NCI-H2196 (cell line): ENCODE measurements around the gene CERS6.

Experiments
- DNase-seq: peaks from one replicate; lab custom pipeline; 2025; ENCODE audit not compliant: unreplicated experiment; lab: John Stamatoyannopoulos, UW

The CERS6 gene

DNA sequence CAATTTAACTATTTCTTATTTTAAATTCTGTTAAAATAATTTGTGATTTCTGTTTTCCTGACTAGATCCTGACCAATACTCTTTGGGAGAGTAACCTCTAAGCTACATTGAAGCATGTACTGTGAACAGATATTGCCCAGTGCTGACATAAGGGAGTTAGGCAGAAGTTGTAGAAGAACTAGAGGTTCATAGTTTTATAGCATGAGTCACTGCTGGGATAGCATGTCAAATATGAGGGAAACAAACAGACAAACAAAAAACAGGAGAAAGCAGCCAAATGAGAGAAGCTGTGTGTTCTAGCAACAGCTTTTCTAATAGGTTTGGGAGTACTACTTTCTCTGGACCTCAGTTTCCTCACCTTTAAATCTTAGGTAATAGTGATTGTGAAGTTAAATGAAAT, 72.4 kb downstream of the CERS6 start:
- no peak for DNase-seq

GRCh38 chr2:168529054-168529833, 73.2 kb downstream of the CERS6 start:
- no peak for DNase-seq

GRCh38 chr2:168529900-168530561, 74.0 kb downstream of the CERS6 start:
- DNase-seq = no peak

DNA sequence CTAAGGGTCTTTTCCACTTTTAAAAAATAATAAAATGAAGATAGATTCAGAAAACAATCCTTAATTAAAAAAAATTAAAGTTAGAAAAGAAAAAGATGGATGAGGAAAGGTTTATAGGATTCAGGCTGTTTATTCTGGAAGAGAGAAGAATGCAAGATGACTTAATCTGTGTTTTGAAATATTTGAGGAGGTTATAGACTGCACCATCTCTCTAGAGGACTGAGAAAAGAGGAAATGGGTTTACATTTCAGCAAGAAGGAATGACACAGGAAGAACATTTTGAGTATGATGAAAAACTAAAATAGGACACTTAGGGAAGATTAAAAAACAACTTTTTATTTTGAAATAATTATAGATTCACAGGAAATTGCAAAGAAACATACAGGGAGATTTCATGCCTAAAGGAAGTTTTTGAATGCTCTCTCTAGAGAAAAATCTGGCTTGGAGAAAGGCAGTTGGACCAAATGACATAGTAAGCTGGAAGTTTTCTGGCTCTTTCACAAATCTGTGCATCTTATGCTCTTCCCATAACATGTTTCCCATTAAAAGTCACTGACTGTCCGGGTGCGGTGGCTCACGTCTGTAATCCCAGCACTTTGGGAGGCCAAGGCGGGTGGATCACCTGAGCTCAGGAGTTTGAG, 75.0 kb downstream of the CERS6 start:
- DNase-seq = no peak

GRCh38 chr2:168534926-168535325, 78.9 kb downstream of the CERS6 start:
- DNase-seq = no peak

GRCh38 chr2:168536925-168537466, 80.9 kb downstream of the CERS6 start:
- DNase-seq = no peak

DNA sequence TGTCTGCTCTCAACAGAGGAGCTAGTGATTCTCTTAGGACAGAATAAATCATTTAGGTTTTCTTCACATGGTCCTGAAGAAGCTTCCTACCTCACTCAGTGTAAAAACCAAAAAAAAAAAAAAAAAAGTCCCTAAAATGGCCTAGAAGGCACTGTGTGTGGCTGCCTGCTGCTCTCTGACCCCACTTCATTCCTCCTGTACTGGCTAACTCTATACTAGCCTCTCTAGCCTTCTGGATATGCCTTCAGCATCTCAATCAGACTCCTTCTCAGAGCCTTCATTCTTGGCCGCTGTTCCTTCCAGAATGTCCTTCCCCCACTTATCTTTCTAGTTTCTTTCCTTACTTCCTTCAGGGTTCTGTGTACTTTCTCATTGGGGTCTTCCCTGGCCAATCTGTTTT, 82.1 kb downstream of the CERS6 start:
- DNase-seq = no peak

GRCh38 chr2:168538534-168538933, 82.5 kb downstream of the CERS6 start:
- DNase-seq = no peak

- no peak for DNase-seq
Observed at GRCh38 chr2:168539945-168540344, 83.9 kb downstream of the CERS6 start.

DNA sequence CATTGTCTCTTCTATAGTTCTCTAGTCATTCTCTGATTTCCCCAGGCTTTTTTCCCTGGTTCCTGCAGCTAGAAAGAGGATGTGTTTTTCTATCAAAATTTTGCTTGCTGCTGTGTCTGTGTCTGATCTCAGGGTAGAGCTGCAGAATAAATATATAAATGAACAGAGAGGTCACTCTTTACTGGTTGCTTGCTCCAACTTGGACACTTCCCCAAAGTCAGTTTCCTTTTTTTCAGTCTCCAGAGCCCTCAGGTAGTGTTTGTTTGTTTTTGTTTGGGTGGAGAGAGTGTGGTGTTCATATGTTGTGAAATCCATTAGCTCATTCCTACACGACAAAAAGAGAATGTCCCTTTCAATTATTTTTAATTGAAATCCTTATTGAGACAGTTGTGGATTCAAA, 85.8 kb downstream of the CERS6 start:
- no peak for DNase-seq

- no peak for DNase-seq
Observed at GRCh38 chr2:168543037-168543436, 87.0 kb downstream of the CERS6 start.

GRCh38 chr2:168543935-168544334, 87.9 kb downstream of the CERS6 start:
- no peak for DNase-seq

DNA sequence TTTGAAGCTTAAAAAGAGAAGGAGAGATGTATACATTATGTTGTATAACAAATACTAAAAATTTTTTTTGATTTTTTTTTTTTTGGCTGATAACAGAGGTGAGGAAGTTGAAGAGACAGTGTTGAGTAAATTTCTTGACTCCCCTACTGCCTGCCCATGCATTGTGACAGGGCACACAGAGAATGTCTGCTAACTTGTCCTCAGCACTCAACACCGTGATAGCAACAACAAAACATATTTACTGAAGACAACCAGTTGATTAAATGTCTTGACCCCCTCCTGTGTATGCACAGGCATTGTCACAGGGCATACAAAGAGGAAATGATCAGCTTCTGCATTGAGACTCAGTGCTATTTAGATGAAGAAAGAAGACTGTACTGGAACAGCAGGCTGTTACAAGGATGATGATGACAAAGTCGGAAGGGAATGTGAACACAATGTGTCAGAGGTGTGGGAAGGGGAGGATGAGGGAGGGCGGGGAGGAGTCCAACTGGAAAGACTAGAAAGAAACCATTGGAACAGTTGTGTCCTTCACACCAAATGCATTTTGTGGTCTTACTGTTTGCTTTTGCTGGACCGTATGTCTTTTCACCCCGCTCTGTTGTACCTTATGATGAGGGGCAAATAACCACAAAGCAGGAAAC, 89.5 kb downstream of the CERS6 start:
- DNase-seq = no peak

DNA sequence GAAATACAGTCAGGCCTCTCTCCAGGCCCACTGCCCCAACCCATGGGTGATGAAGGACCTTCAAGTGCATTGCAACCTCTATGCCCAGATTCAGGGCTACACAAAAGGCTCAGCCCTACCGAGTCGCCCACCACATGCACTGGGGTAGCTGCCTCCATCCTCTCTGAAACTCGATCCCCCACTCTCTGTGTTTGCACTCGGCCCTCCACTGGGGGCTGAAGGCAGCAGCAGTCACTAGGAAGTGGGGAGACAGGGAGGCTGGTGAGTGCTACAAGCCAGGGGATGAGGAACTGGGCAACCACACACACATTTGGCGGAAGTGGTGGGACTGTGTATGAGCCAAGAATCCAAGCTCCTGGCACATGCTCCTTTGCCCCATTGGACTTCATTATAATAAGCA, 94.6 kb downstream of the CERS6 start:
- no peak for DNase-seq

GRCh38 chr2:168552450-168552856, 96.4 kb downstream of the CERS6 start:
- peak; percentile 32 for DNase-seq

DNA sequence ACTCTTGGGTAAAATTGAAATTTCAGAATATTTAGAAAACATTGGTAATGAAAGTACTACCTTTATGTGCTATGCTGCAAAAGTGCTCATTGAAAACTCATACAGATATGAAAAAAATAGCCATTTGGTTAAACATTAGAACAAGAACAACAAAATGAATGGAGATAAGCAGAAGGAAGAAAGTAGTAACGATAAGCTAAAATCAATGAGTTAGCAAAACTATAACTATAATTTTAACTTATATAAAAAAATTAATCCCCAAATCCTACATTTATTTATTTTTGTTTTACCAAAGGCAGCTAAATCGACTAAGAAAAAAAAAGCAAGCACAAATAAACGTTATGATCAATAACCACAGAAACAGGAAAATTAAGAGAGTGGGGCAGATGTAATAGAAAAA, 99.2 kb downstream of the CERS6 start:
- DNase-seq = no peak

- DNase-seq = peak; percentile 77
Observed at GRCh38 chr2:168559187-168559586, 103.1 kb downstream of the CERS6 start.

GRCh38 chr2:168560817-168561499, 104.9 kb downstream of the CERS6 start:
- DNase-seq = no peak

DNA sequence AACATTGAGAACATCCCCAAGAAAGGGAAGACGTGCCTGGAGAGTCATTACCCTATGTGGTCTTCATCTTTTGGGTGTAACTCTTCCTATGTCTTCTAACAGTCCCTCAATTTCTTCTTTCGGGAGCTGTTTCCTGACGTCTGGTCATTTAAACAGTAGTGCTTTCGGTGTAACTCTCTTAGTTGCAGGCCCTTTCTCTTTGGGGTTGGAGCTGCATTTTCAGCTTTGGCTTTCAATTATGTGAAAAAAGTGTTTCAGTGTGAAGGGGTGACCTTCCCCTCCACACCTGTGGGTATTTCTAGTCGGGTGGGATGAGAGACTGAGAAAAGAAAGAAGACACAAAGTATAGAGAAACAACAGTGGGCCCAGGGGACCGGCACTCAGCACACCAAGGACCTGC, 105.9 kb downstream of the CERS6 start:
- DNase-seq = no peak

DNA sequence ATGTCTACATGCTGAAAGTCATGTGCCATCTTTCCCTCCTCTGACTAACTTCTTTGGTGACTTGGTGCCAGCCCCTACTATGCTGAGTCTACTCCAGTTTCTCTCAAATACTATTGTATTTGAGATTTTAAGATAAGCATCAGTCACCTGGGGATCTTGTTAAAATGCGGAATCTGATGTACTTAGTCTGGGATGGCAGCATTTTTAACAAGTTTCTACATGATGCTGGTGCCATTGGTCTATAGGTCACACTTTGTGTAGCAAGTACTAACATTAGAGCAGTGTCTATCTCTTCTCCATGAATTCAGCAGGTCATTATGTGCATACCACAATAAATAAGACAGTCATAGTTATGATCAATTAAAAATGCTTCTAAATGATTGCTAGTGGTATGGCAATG, 106.9 kb downstream of the CERS6 start:
- no peak for DNase-seq

- DNase-seq = no peak
Observed at GRCh38 chr2:168564641-168565040, 108.6 kb downstream of the CERS6 start.
